DLD1 (cell line): ENCODE data around the gene SSNA1.

Source experiments
- in situ Hi-C: cut with HindIII; loops from 2 replicates; pipeline ENCODE4 v1.10.0; 2017; ENCODE audit warnings: low sequenced_read_pairs

SSNA1 gene, protein sequence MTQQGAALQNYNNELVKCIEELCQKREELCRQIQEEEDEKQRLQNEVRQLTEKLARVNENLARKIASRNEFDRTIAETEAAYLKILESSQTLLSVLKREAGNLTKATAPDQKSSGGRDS

DNA sequence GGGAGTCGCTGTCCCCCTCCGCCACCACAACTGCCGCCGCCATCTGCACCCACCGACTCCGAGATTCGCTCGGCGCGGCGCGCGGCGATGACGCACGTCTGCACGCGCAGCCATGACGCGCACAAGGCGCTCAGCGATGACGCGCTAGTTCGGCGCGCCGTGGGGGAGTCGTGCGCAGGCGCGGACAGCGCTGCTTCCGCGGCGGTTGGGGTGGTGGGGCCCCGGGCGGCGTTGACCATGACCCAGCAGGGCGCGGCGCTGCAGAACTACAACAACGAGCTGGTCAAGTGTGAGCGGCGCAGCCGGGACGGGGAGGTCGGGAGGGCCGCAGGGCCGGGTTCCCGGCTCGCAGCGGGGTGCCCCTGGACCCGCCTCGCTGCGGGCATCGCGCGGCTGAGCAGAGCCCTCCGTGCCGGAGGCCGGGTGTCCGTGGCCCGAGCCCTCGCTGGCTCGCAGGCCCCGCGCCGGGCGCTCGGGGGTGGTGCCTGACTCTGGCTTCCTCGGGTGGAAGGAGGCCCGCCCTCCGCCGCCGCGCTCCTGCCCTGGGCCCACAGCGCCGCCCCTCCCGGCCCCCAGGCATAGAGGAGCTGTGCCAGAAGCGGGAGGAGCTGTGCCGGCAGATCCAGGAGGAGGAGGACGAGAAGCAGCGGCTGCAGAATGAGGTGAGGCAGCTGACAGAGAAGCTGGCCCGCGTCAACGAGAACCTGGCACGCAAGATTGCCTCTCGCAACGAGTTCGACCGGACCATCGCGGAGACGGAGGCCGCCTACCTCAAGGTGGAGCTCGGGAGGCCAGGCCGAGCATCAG lies at the start of gene SSNA1, which contains the start of gene ANAPC2:
SSNA1 (plus strand) TSS at position 187 of the 807 bp plus-strand sequence; CDS start at position 238, 51 bp downstream.
ANAPC2 (minus strand) TSS at position 71 of the 807 bp plus-strand sequence; CDS start at position 43, 28 bp downstream.
- in situ Hi-C loops, result no loop called here

DNA sequence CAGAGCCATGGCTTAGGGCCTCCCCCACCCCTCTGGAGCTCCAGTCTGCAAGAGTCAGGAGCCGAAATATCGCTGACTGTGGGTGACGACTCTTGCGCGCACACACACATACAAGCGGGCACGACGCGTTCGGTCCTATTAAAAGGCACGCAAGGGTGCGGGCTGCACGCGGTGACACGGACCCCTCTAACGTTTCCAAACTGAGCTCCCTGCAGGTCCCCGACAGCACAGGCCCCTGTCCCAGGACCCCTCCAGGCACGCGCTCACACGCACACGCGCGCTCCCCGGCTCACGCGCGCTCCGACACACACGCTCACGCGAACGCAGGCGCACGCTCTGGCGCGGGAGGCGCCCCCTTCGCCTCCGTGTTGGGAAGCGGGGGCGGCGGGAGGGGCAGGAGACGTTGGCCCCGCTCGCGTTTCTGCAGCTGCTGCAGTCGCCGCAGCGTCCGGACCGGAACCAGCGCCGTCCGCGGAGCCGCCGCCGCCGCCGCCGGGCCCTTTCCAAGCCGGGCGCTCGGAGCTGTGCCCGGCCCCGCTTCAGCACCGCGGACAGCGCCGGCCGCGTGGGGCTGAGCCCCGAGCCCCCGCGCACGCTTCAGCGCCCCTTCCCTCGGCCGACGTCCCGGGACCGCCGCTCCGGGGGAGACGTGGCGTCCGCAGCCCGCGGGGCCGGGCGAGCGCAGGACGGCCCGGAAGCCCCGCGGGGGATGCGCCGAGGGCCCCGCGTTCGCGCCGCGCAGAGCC lies 49.6 kb upstream of the SSNA1 start, which contains the start of gene GRIN1:
GRIN1 (plus strand) TSS at position 433 of the 746 bp plus-strand sequence. CDS start 333 bp downstream, outside the sequence.
- in situ Hi-C loops, result no loop called here

DNA sequence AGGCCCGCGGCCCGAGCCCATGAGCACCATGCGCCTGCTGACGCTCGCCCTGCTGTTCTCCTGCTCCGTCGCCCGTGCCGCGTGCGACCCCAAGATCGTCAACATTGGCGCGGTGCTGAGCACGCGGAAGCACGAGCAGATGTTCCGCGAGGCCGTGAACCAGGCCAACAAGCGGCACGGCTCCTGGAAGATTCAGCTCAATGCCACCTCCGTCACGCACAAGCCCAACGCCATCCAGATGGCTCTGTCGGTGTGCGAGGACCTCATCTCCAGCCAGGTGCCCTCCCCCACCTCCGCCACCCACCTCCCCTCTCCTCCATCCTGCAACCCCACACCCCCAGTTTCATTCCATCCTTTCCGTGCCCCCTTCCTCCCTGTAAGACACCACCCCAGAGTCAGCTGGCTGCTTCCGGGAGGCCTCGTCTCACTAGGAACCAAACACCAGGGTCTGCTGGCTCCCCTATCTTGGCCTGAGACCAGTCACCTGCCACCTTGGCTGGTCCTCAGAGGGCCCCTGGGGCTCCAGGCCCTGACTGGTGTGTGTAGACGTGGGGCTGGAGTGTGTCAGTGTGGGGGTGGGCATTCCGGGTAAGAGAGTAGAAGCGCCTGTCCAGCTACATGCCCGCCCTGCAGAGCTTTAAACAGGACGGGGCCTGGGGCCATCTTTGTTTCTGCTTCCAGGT lies 48.9 kb upstream of the SSNA1 start:
- in situ Hi-C loops, result no loop called here

DNA sequence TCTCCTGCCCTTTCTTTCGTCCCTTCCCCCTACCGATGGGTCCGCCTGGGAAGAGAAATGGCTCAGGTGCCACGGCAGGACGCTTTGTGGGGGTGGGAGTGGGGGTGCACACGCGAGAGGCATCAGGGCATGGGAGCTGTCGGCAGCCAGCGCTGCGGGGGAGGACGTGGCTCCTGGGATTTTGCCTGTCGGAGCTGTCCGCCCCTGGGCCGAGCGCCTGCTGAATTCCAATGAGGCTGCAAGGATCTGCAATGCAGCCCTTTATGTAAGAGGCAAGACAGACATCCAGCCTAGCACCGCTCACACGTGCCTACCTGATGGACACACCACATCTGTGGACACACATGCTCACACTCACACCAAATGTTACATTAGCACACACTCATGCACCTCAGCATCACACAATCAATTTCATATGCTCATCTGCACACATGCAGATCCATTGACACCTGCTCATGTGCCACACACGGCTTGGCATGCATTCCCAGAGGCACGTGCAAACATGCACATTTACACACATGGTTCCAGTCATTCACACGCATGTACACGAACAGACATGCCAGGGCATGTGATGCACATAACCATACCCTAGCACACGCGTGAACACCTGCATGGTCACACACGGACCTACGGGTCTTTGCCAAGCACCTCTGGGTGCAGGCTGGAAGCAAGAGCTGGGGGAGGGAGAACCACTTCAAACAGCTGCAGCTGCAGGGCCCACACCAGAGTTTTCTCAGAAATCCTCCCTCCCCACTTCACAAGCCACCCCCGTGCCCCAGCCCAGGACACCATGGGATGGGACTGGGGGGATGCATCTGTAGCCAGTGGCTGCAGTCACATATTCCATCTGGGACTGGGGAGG lies 48.1 kb upstream of the SSNA1 start:
- in situ Hi-C loops, result no loop called here

DNA sequence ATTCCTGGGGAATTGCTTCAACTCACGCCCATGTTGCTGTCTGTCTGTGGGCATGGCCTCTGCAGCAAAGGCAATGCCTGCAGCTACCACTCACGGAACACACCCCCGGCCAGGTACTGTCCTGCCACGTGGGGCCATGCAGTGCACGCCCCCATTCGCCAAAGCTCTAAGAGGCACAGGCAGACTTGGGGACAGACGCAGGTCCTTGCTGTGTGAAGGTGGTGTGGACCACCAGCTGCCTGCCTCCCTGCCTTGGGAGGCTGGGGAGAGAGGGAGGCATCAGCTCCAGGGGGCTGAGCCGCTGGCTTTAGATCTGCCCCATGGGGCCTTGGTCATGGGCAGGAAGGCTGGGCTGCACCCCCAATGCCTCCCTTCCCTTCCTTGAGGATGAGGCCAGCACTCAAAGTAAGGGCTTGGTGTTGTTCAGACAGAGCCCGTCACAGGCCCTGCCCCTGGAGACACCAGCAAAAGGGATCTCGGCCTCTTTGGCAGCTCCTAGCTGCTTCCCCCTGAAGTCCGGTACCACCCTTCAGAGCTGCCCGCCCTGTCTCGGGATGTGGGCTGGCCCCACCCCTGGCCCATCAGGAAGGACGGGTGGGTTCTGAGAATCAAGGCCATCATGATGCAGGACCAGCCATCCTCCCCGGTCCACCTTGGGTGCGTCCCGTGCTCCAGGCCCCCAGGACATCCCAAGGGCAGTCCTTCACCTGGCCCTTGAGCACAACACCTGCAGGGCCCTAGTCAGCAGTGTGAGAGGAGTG lies 47.2 kb upstream of the SSNA1 start:
- in situ Hi-C loops, result no loop called here

DNA sequence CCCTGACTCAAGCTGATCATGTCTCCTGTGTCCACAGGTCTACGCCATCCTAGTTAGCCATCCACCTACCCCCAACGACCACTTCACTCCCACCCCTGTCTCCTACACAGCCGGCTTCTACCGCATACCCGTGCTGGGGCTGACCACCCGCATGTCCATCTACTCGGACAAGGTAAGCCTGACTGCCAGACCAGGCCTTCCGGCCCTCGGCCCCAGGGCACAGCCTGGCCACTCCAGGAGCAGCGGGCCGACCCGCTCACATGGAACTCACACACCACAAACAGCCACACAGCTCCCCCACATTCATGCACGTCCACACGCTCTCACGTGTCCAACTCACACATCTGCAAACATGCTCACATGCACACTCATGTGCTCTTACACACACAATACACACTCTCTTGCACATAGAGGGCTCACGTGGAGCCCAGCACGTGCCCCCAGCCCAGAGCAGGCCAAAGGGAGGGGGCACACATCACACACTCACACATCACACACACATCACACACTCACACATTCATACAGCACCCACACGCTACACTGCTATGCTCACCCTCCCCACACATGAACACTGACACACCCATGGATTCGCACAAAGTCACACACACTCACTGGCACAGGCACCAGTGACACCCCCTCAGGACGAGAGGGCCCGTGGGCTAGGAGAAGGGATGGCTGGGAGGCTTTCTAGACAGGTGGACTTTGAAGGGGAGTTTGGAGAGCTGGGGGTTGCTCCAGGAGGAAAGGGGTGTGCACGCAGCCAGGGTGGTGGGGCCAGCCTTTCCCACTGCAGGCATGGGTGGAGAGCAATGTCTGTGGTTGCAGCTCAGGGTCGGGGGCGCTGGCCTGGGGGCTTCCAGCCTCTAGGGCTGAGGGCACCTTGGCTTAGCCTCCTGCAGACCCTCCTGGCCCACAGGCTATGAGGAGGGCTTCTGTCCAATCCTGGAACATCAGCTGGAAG lies 46.2 kb upstream of the SSNA1 start:
- in situ Hi-C loops, result no loop called here

DNA sequence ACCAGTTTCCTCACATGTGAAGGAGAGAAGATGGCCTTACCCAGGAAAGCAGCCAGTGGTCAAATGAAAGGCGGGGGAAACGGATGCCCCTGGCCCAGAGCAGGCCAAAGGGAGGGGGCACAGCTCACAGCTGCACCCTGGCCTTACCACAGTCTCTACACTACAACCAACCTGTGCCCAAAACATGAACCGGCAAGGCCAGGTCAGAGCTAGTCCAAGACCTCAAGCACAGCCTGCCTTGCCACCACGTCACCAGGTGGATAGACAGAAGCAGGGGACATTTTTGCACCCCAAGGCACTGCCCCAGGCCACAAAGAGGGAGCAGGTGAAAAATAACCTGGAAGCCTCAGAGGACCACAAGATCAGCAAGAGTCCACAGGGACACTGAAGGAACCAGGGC lies 45.0 kb upstream of the SSNA1 start:
- in situ Hi-C loops, result no loop called here

DNA sequence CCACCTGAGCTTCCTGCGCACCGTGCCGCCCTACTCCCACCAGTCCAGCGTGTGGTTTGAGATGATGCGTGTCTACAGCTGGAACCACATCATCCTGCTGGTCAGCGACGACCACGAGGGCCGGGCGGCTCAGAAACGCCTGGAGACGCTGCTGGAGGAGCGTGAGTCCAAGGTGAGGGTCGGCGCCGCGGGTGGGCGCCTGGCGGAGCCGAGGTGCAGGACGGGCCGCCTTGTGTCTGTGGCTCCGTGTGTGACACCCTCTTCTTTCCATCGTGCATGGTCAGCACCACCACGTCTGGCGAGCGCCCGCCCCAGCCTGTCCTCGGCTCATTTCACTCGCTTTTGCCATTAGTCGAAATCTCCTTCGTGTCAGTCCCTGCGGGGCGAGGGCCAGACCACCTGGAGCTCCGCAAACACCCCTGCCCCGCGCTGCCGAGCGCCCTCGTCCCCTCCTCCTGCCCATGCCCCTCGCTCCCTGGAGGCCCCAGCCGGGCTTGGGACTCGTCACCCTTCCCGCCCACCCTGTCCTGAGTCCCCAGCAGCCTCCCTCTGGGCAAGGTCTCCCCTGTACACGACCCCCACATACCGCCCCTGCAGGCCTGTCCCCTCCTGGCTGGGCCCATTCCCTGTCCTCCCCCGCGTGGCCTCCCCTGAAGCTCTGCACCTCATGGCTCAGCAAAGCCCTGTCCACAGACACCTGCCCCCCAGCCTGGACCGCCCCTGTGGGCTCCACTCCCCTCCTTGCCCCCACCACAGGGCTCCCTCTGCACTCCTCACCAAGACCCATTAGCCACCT lies 42.5 kb upstream of the SSNA1 start:
- in situ Hi-C loops, result no loop called here

DNA sequence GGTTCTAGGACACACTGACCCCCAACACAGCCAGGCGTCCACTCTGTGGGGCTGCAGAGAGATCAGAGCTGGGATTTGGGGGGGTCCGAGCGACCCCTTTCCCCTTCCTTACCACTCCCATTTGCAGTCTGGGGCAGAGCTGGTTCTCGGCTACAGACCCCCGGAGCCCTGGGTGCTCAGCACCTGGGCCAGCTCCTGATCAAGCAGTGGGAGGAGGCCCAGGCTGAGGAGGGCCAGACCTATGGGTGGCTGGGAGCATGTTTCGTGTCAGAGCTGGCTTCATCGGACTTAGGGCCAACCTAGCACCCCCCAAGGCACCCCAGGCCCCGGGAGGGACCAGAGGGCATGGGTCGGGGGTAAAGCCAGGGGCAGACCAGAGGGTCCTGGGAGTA lies 42.0 kb upstream of the SSNA1 start:
- in situ Hi-C loops, result no loop called here

DNA sequence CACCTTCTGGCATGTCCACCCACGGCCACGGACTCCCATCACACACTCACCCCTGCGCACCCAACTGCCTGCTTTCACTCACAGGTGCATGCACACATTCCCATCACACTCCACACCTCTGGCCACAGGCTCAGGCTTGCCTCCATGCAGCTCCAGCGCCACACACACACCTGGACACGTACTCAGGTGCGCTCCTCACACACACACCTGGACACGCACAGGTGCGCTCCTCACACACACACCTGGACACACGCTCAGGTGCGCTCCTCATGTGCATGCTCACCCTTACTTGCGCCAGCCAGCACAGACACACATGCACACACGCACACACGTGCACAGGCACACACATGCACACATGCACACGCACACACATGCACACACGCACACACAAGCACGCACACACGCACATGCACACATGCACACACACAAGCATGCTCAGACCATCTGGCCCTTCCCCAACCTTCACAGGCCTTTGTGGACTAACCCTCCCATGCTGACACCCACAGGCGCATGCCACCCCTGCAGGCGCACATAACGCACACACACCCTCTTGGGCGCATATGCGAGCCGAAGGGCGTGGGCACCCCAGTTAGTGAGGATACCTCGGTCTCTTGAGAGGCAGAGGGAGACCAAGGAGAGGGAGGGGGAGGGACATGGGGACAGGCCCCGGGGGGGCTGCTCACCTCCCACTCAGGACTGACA lies 41.2 kb upstream of the SSNA1 start:
- in situ Hi-C loops, result no loop called here

DNA sequence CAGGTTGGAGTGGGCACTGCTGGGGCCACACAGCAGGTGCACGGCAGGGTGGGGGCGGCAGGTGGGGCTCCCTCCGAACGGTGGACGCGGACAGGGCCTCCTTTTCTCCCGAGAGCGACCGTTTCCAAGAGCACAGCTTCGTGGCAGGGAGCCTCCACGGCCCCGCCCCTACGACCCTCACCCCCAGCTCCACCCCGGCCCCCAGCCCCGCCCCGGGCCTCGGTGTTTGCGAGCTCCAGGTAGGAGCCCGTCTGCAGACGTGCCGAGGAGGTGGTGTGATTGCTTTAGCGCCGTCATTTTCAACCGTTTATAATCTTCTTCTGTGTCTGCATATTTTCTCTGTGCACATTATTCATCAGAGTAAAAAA lies 40.7 kb upstream of the SSNA1 start:
- in situ Hi-C loops, result no loop called here

DNA sequence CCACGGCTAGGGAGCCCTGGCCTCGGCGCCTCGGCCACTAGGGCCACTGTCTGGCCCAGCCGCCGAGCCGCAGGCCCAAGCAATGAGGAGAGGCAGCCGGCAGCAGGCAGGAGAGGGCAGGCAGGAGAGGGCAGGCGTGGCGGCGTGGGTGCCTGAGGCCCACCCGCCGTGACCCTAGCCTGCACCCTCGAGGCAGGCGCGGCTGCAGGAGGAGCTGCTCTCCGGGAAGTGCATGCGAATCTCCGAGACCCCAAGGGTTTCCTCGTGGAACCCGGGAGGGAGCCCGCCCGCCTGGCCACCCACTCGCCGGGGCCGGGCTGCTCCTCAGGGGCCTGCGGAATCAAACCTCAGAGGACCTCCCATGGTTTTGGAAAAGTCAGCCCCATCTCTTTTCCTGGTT lies 40.2 kb upstream of the SSNA1 start:
- in situ Hi-C loops, result no loop called here

DNA sequence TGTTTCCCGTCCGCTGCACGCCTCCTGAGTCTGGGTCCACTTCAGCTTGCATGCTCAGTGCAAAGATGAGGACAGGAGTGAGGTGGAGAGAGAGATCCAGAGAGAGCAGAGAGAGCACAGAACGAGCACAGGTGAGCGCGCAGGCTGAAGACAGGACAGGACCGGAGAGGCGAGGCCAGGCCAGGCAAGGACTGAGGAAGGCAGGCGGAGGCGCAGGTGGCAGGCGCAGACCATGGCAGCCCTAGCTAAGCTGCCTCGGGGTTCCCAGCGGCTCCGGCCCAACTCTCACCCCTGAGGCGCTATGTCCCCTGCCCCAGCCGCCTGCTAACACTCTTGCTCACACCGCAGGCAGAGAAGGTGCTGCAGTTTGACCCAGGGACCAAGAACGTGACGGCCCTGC lies 39.8 kb upstream of the SSNA1 start:
- in situ Hi-C loops, result no loop called here

DNA sequence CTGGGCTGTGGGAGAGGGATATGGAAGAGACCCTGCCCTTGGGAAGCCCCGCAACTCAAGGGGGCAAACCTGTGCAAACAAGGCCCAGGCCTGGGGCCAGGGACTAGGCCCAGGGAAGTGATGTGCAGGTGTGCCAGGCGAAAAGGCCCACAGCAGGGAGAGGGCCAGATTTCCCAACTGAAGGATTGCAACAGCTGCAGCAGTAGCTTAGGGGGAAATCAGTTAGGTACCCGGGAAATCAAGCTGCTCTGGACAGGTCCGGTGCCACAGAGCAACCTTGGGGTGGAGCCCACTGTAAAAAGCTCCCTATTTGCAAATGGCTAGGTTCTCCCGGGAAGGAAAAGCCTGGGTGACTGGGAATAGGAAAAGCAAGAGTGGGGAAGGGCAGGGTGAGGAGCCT lies 39.1 kb upstream of the SSNA1 start:
- in situ Hi-C loops, result no loop called here

DNA sequence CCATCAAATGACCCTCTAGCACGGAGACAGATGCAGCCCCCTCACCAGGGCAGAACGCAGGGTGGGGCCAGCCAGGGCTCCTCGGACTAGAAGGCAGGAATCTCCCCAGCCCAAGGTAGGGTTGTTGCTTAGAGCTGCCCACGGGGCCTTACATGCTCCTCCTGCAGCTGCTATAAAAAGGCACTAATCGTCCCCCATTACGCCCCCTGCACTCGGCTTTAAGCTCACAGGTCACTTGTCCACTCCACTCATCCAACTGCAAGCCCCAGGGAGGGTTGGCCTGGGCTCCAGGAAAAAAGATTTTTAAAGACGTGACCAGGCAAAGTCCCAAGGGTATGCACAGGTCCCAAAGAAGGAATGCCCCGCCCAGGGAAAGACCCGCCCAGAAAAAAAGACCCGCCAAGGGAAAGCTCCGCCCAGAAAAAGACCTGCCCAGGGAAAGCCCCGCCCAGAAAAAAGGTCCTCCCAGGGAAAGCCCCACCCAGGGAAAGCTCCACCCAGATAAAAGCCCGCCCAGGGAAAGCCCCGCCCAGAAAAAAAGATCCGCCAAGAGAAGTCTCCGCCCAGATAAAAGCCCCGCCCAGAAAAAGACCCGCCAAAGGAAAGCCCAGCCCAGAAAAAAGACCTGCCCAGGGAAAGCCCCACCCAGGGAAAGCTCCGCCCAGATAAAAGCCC lies 38.4 kb upstream of the SSNA1 start:
- in situ Hi-C loops, result loop anchor here (25.0 kb wide), 1 partner anchor 338 kb away; the partner anchor contains the start of gene RABL6
